ENCODE results near the gene TAS2R43.
"Not testable (repeated sequence)": the region's sequence is repeated elsewhere in the genome, so short reads cannot be mapped to it uniquely, and the experiment has no call there.

Gene TAS2R43, protein sequence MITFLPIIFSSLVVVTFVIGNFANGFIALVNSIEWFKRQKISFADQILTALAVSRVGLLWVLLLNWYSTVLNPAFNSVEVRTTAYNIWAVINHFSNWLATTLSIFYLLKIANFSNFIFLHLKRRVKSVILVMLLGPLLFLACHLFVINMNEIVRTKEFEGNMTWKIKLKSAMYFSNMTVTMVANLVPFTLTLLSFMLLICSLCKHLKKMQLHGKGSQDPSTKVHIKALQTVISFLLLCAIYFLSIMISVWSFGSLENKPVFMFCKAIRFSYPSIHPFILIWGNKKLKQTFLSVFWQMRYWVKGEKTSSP

DNA sequence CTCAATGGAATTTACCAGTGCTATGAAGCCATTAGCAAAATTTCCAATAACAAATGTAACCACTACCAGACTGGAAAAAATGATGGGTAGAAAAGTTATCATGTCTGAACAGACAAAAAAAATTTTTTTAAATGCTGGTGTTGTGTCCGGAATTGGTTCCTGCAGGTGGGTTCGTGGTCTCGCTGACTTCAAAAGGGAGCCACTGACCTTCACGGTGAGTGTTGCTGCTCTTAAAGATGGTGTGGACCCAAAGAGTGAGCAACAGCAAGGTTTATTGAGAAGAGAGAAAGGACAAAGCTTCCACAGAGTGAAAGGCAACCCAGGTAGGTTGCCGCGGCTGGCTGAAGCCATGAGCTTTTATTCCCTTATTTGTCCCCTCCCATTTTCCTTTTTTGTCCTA, at the start of gene TAS2R43:
TSS of gene TAS2R43 (minus strand) at position 186 of the 400 bp plus-strand sequence. CDS start at position 102, 84 bp downstream.
- DNase-seq, result no peak

DNA sequence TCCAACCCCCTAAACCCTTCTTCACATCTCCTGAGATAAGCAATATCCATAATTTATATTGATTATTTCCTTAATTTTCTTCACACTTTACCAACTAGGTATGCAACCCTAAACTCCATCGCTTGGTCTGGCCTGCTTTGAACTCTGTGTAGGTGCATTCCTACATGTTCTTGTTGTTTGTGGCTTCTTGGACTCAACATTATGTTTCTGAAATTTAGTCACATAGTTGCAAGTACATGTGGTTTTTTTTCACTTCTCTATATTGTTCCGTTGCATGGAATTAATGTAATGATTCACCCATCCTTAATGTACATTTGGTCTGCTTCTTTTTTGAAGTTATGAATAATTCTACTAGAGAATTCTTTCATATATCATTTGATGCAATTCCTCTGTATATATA, 44.0 kb upstream of the TAS2R43 start:
- DNase-seq, result no peak

DNA sequence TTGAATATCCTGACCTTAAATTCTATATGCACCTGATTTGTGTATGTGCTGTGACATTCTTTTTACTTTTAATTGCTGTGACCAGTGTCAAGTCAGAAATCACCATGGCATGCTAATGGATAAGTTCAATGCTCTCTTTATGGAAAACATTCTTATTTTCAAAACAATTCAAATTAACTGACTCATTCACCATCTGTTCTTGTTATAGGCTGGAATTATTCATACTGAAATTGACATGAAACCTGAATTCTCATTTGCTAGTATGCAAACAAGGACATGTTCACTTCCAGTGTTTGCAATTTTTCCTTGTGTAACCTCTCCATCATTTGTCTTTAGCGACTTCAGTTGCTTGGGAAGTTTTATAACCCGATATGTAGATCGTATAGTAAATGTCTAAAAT, 42.2 kb upstream of the TAS2R43 start, which contains the start of gene TAS2R30:
TSS of gene TAS2R30 (minus strand) at position 340 of the 400 bp plus-strand sequence. CDS start 400 bp downstream, outside the sequence.
- no peak for DNase-seq

DNA sequence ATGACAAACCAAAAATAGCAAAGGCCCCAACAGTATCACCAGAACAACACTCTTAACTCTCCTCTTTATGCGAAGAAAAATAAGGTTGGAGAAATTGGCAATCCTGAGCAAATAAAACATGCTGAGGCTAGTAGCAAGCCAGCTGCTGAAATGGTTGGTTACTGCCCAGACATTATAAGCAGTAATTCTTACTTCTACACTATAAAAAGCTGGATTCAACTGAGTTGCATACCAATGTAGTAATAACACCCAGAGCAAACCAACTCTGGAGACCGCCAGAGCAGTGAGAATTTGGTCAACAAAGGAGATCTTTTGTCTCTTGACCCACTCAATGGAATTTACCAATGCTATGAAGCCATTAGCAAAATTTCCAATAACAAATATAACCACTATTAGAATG, 41.7 kb upstream of the TAS2R43 start:
- DNase-seq, result no peak

DNA sequence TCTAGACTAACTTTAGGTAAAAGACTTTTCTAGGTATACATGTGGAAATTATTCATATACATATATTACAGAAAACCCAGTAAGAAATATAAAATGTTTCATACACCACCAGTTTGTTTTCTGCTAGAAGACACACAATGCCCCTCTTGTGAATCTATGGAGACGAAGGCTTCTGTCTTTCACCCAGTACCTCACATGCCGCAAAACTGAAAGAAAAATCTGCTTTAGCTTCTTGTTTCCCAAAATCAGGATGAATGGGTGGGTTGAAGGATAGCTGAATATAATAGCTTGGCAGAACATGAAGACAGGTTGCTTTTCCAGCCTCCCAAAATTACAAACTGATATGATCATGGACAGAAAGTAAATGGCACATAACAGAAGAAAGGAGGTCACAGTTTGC, 41.0 kb upstream of the TAS2R43 start:
- no peak for DNase-seq

DNA sequence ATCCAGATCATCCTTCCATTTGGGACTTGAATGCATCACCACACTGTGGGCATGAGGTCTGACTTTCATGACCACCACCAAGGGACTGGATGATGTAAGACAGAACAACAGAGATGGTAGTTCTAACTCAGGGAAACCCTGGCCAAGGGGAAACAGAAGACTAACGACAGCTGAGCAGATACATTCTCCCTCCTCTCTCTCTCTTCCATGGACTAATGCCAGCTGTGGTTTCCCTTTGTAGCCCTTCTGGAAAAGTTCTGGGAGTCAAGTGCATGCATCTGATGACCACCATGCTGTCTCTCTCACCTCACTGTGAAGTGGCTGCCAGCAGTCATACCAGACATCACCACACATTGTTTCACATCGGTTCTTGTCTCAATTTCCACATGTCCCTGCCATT, 38.9 kb upstream of the TAS2R43 start:
- no peak for DNase-seq

DNA sequence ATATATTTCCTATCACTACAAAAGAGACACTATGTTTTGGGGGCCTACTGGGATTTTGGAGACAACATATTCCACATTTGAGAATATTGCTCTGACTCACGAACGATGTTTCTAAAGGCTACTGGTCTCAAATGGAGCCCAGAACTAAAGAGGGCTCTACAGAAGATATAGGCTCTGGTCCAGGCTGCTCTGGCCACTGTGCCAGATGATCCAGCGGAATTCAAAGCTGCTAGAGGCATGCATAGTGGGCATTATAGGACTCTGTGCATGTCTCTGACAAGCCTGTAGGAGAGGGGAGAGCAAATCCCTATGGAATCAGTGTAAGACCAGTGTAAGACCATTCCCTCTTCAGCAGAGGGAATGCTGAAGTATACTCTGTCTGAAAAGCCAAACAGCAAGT, 38.3 kb upstream of the TAS2R43 start:
- DNase-seq, result no peak

DNA sequence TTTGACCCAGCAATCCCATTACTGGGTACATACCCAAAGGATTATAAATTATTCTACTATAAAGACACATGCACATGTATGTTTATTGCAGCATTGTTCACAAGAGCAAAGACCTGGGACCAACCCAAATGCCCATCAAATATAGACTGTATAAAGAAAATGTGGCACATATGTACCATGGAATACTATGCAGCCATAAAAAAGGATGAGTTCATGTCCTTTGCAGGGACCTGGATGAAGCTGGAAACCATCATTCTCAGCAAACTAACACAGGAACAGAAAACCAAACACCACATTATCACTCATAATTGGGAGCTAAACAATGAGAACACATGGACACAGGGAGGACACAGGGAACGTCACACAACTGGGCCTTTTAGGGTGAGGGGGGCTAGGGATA, 22.0 kb upstream of the TAS2R43 start:
- DNase-seq, result not testable (repeated sequence)

DNA sequence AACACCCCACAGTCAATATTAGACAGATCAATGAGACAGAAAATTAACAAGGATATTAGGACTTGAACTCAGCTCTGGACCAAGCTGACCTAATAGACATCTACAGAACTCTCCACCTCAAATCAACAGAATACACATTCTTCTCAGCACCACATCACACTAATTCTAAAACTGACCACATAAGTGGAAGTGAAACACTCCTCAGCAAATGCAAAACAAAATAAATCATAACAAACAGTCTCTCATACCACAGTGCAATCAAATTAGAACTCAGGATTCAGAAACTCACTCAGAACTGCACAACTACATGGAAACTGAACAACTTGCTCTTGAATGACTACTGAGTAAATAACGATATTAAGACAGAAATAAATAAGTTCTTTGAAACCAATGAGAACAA, 19.1 kb upstream of the TAS2R43 start:
- DNase-seq, result not testable (repeated sequence)

DNA sequence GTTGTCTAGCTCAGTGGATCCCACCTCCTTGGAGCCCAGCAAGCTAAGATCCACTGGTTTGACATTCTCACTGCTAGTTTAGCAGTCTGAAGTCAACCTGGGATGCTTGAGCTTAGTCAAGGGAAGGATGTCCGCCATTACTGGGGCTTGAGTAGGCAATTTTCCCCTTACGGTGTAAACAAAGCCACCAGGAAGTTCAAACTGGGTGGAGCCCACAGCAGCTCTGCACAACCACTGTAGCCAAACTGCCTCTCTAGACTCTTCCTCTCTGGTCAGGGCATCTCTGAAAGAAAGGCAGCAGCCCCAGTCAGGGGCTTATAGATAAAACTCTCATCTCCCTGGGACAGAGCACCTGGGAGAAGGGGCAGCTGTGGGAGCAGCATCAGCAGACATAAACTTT, 16.7 kb upstream of the TAS2R43 start:
- DNase-seq, result no peak

DNA sequence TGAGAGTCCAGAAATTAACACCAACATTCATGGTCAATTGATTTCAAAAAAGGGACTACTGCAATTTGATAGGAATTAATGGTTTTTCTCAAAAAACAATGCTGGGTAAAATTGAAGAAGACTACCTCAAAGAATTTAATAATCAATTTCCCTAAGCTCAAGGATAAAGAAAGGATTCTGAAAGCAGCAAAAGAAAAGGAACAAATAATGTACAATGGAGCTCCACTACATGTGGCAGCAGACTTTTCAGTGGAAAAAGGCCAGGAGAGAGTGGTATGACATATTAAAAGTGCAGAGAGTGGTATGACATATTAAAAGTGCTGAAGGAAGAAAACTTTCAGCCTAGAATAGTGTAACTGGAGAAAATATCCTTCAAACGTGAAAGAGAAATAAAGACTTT, 15.6 kb upstream of the TAS2R43 start:
- DNase-seq, result no peak

DNA sequence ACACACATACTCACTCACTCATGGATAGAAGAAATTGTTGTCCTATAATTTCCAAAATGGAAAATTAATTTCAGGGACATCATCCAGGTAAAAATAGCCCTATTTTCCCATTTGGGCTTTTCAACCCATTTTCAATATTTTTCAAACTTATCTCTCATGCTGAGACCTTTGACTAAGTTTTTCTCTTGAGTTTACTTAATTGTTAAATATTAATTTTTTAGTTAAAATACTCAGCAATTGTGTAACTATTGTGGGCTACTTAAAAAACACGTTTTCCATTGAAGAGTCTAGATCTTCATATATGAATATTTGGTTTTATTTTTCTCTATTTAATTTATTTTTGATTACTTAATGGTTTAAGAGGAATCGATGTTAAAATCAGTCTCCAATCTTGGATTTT, 14.2 kb upstream of the TAS2R43 start:
- DNase-seq, result no peak

DNA sequence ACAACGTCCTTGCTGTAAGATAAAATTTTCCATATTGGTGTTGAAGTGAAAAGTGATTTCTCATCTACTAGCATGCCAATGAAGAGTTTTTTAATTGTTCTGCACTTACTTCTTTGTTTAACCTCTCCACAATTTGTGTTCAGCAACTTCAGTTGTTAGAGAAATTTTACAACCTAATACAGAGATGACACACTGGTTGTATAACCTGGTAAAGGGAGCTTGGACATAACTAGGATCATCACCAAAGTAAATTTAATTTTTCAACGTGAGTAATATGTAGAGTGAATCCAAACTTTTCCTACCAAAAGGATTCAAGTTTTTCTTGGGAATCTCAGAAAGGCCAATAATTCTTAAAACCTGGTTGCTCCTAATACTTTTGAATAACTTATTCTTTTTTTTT, 13.4 kb upstream of the TAS2R43 start:
- no peak for DNase-seq

DNA sequence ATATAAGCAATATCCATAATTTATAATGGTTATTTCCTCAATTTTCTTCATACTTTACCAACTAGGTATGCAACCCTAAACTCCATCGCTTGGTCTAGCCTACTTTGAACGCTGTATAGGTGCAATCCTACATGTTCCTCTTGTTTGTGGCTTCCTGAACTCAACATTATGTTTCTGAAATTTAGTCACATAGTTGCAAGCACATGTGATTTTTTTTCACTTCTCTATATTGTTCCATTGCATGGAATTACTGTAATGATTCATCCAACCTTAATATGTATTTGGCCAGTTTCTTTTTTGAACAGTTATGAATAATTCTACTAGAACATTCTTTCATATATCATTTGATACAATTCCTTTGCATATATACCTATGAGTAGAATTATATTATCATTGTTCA, 2.8 kb upstream of the TAS2R43 start:
- DNase-seq, result not testable (repeated sequence)

DNA sequence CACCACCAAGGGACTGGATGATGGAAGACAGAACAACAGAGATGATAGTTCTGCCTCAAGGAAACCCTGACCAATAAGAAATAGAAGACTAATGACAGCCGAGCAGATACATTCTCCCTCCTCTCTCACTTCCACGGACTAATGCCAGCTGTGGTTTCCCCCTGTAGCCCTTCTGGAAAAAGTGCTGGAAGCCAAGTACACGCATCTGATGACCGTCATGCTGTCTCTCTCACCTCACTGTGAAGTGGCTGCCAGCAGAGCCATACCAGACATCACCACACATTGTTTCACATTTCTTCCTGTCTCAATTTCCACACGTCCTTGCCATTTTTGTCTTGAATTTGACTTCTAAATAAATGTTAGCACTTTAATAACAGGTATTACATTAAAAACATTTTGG, 2.9 kb downstream of the TAS2R43 start:
- DNase-seq, result no peak

DNA sequence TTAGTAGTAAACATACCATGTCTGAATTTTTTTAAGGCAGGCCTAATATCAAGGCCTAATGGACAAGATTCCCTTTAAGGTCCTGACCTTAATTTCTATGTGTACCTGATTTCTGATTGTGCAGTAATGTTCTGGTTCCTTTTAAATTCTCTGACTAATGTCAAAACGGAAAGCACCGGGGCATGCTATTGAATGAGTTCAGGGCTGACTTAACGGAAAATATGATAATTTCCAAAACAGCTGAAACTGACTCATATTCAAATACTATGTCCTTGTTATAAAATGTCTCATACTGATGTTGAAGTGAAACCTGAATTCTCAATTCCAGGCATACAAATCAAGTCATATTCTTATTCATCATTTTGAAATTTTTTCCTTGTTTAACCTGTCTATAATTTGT, 6.7 kb downstream of the TAS2R43 start:
- DNase-seq, result peak; percentile 37

DNA sequence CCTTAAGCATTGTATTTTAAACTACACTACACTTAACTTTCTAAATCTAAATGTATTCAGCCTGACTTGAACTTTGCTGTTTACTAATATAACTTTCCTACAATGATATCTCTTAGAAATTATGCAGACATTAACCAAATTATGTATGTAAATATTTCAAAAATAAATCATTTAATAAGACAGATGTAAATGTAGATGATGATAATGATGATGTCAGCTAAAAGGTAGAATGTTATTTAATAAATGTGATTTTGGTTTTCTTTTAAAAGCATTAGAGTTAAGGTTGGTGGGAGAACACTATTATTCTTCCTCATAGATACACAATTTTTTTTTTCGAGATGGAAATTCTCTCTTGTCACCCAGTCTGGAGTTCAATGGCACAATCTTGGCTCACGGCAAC, 10.1 kb downstream of the TAS2R43 start:
- DNase-seq, result no peak

DNA sequence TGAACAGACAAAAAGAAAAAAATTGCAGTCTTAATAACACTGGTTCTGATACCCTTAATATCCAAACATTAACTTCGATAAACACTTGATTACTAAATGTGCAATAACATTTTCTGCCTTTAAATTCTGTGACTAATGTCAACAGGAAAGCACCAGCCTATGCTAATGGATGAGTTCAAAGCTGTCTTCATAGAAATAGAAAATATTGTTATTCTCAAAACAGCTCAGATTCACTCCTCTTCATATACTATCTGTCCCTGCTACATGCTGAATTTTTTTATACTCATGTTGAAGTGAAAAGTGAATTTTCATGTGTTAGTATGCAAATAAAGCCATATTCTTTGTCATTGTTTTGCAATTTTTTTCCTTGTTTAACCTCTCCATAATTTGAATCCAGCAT, 13.9 kb downstream of the TAS2R43 start:
- DNase-seq, result no peak

DNA sequence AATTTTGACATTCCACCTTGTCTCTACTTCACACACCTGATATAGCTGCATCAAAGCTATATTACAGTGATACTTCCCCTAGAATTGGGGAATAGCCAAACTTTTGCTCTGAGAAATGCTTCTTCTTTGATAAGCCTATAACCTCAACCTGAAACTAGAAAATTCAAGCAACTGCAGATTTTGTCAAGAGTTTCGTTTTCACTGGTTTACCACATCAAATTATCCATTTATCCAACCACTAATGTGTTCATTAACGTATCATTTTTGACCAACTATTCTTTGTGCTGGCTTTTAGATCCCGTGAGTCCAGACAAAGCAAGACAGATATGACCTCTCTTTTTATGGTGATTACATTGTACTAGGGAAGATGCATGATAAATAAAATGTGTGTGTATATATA, 16.5 kb downstream of the TAS2R43 start:
- DNase-seq, result no peak

DNA sequence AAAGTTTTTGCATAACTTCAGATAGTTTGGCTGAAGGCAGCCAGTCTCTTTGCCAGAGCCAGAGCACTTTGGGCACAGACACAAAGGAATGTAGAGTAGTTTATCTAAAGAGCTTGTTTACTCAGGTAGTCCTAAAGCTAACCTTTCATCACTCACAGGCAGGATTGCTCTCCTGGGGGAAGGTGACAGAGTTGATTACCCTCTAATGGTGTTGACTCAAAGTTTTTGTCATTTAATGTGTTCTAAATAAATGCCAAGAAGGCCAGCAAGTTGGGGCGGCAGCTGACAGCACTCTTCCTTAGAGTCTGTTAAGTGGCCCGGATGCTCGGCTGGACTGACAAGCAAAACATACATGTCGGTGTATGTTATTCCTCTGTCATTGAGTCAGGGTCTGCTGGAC, 20.7 kb downstream of the TAS2R43 start:
- no peak for DNase-seq

DNA sequence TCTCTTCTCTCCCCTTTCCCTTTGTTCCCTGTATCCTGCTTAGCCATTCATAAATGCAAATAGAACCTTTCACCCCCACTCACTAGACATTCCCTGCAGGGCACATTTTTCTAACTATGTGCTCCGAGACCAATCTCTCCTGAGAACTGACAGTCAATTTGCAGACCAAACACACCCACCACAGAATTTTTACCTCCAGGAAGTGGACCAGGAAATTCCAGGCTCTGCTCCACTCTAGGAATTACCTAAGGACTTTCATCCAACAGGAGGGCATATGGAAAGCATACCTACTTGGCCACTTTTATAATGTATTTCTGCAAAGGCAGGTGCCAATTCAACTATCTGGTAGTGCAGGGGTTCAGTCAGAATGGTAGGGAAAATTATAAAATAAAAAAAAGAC, 21.1 kb downstream of the TAS2R43 start:
- no peak for DNase-seq

DNA sequence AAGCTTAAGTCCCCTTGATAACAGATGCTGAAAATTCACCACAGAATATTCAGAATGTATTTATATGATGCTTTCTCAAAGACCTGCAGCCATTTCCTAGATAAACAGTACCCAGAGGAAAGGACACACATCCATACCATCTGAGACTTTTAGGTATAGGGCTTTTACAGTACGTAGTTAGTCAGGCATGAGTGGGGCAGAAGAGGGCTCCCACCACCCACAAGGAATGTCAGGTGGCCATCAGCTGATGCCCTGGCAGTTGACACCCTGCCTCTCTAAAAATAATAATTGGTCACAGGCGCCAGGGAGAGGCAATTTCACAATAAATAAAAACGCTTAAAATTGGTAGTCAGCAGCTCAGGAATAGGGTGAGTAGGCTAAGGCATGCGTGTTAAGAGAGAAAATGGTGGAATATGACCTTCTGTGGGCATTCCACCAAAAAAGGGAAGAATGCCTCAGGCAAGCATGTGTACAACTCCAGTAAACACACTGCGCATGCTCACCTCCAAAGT, 22.2 kb downstream of the TAS2R43 start:
- DNase-seq, result no peak

DNA sequence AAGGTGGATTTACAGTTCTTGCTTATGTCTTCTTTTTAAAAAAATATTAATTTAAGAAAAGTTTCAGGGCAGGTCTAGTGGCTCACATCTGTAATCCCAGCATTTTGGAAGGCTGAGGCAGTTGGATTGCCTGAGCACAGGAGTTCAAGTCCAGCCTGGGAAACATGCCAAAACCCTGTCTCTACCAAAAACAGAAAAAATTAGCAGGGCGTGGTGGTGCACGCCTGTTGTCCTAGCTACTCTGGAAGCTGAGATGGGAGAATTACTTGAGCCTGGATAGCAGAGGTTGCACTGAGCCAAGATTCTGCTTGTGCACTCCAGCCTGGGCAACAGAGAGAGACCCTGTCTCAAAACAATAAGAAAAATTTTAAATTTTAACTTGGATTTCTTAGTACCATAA, 24.6 kb downstream of the TAS2R43 start:
- no peak for DNase-seq

DNA sequence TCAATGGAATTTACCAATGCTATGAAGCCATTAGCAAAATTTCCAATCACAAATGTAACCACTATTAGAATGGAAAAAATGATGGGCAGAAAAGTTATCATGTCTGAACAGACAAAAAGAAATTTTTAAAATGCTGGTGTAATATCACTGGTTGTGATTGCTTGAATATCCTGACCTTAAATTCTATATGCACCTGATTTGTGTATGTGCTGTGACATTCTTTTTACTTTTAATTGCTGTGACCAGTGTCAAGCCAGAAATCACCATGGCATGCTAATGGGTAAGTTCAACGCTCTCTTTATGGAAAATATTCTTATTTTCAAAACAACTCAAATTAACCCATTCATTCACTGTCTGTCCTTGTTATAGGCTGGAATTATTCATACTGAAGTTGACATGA, 29.9 kb downstream of the TAS2R43 start, which contains the start of gene TAS2R46:
TSS of gene TAS2R46 (minus strand) at position 101 of the 400 bp plus-strand sequence. CDS start at position 101, 0 bp downstream.
- not testable (repeated sequence) for DNase-seq

DNA sequence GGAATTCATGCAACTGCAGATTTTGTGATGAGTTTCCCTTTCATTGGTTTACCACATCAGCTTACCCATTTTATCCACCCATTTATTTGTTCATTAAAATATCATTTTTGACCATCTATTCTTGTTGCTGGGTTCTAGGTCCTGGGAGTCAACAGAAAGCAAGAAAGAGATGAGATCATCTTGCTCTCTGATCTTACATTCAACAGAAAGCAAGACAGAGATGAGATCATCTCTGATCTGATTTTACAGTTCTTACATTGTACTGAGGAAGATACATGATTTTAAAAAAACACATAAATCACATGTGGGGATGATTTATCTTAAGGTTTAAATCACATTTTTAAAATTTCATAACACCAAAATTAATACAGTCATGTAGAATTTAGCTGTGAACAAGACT, 32.3 kb downstream of the TAS2R43 start:
- no peak for DNase-seq

Data from activated naive CD4-positive, alpha-beta T cell treated with anti-CD3 and anti-CD28 coated beads, Interleukin-2, amount 50 U/mL, for 16 hours (primary cell).